H1 (cell line): ENCODE measurements around the gene KRT78. TPM values are rescaled to one million over a fixed set of nuclear protein-coding genes. Genes with fewer than 3 reads are reported as not detected.

Experiments
- BRCA1 ChIP-seq: IDR thresholded peaks from 2 replicates; pipeline ENCODE4 v1.6.1; 2012; ENCODE audit warnings: low read depth, low read length, improper control_type of control experiment
- CBX5 ChIP-seq: fragments of 300-800, 300-1000 bp; sonication (generic); IDR thresholded peaks from 2 replicates; pipeline ENCODE4 v1.7.1; 2016; ENCODE audit warnings: antibody characterized with exemption, low read length, low read depth
- CBX8 ChIP-seq: fragments of 300-800, 300-1000 bp; sonication (generic); IDR thresholded peaks from 2 replicates; pipeline ENCODE4 v1.7.1; 2016; ENCODE audit warnings: low read depth, low read length, borderline replicate concordance
- CHD1 ChIP-seq: IDR thresholded peaks from 2 replicates; pipeline ENCODE4 v1.6.1; 2012; ENCODE audit warnings: low read depth, low read length, improper control_type of control experiment
- FOSL1 ChIP-seq: IDR thresholded peaks from 2 replicates; pipeline ENCODE4 v1.6.1; 2011; ENCODE audit warnings: mild to moderate bottlenecking, low read depth, low read length, moderate library complexity; ENCODE audit not compliant: insufficient read depth
- KDM5A ChIP-seq: fragments of 200-600 bp; IDR thresholded peaks from 2 replicates; pipeline ENCODE4 v1.7.1; 2012; ENCODE audit warnings: mild to moderate bottlenecking, low read length, inconsistent platforms, mixed read lengths
- NRF1 ChIP-seq: IDR thresholded peaks from 2 replicates; pipeline ENCODE4 v1.6.1; 2011; ENCODE audit warnings: mild to moderate bottlenecking, low read depth, low read length, improper control_type of control experiment
- PHF8 ChIP-seq: fragments of 200-600 bp; sonication (generic); conservative IDR thresholded peaks from 2 replicates; pipeline ENCODE4 v1.7.1; 2012; ENCODE audit warnings: low read depth, mild to moderate bottlenecking, inconsistent platforms, low read length, moderate library complexity
- RFX5 ChIP-seq: IDR thresholded peaks from 2 replicates; pipeline ENCODE4 v1.6.1; 2011; ENCODE audit warnings: low read depth, low read length, improper control_type of control experiment, borderline replicate concordance
- SIX5 ChIP-seq: IDR thresholded peaks from 2 replicates; pipeline ENCODE4 v1.6.1; 2011; ENCODE audit warnings: mild to moderate bottlenecking, low read depth, low read length
- SRF ChIP-seq: IDR thresholded peaks from 2 replicates; pipeline ENCODE4 v1.6.1; 2011; ENCODE audit warnings: mild to moderate bottlenecking, low read depth, low read length, moderate library complexity
- polyA plus RNA-seq, 7 experiments: library from polyadenylated mRNA; depleted of rRNA in 3 of 7; stranded (reverse) in 5 of 7; unstranded in 2 of 7; fragments of >200 nt in 5 of 7; fragments of 200-250 nt in 2 of 7; gene quantifications; 1 replicate in 5 of 7; 2 replicates in 1 of 7; 4 replicates in 1 of 7; pipeline versions ENCODE4 v1.2.1 to v1.2.3, GENCODE V29; 2011 to 2013; ENCODE audit warnings: missing spikeins in 2 of 7, mixed read lengths in 2 of 7
- total RNA-seq: library from RNA; stranded (reverse); fragmentation: NEBNext Ultra II Directional; extraction: Animal tissue kit (Norgen Biotek cat#: 25700); gene quantifications from 2 replicates; pipeline ENCODE4 v1.2.1, GENCODE V29; 2021
- TF ChIP-seq, protein P1 (sequence below): fragments of 300-600 bp; sonication (generic); IDR thresholded peaks from 2 replicates; pipeline ENCODE4 v1.7.1; 2012; ENCODE audit warnings: low read length, moderate library complexity, mild to moderate bottlenecking, inconsistent platforms; ENCODE audit not compliant: insufficient replicate concordance

KRT78 gene
- total and polyA plus RNA-seq, 2 of the 8 experiments (the other 6 are each of a cell fraction or from before 2014, with no cell fraction given), result not detected

DNA sequence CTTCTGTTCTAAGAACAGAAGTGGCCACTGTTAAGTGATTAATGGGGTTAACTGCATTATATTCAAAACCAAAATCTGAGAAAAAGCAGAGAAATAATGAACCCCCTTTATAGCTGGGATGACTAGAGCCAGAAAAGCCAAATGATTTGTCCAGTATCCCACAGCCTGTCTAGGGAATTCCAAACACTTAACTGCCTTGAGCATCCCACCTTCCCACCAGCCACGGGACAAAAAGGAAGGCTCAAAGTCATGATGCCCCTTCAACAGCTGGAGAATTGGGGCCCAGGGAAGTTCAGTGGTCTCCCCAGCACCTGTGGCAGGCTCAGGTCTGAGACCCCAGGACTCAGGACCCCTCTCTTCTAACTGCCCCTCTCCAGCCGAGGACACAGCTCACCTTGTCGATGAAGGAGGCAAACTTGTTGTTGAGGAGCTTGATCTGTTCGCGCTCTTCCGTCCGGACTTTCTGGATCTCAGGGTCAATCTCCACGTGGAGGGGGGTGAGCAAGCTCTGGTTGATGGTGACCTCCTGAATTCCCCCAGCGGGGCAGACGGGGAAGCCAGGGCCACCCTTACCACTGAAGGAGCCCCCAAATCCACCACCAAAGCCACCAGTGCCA, 35.5 kb downstream of the KRT78 start (continued):
- TF ChIP-seq, protein P1, sequence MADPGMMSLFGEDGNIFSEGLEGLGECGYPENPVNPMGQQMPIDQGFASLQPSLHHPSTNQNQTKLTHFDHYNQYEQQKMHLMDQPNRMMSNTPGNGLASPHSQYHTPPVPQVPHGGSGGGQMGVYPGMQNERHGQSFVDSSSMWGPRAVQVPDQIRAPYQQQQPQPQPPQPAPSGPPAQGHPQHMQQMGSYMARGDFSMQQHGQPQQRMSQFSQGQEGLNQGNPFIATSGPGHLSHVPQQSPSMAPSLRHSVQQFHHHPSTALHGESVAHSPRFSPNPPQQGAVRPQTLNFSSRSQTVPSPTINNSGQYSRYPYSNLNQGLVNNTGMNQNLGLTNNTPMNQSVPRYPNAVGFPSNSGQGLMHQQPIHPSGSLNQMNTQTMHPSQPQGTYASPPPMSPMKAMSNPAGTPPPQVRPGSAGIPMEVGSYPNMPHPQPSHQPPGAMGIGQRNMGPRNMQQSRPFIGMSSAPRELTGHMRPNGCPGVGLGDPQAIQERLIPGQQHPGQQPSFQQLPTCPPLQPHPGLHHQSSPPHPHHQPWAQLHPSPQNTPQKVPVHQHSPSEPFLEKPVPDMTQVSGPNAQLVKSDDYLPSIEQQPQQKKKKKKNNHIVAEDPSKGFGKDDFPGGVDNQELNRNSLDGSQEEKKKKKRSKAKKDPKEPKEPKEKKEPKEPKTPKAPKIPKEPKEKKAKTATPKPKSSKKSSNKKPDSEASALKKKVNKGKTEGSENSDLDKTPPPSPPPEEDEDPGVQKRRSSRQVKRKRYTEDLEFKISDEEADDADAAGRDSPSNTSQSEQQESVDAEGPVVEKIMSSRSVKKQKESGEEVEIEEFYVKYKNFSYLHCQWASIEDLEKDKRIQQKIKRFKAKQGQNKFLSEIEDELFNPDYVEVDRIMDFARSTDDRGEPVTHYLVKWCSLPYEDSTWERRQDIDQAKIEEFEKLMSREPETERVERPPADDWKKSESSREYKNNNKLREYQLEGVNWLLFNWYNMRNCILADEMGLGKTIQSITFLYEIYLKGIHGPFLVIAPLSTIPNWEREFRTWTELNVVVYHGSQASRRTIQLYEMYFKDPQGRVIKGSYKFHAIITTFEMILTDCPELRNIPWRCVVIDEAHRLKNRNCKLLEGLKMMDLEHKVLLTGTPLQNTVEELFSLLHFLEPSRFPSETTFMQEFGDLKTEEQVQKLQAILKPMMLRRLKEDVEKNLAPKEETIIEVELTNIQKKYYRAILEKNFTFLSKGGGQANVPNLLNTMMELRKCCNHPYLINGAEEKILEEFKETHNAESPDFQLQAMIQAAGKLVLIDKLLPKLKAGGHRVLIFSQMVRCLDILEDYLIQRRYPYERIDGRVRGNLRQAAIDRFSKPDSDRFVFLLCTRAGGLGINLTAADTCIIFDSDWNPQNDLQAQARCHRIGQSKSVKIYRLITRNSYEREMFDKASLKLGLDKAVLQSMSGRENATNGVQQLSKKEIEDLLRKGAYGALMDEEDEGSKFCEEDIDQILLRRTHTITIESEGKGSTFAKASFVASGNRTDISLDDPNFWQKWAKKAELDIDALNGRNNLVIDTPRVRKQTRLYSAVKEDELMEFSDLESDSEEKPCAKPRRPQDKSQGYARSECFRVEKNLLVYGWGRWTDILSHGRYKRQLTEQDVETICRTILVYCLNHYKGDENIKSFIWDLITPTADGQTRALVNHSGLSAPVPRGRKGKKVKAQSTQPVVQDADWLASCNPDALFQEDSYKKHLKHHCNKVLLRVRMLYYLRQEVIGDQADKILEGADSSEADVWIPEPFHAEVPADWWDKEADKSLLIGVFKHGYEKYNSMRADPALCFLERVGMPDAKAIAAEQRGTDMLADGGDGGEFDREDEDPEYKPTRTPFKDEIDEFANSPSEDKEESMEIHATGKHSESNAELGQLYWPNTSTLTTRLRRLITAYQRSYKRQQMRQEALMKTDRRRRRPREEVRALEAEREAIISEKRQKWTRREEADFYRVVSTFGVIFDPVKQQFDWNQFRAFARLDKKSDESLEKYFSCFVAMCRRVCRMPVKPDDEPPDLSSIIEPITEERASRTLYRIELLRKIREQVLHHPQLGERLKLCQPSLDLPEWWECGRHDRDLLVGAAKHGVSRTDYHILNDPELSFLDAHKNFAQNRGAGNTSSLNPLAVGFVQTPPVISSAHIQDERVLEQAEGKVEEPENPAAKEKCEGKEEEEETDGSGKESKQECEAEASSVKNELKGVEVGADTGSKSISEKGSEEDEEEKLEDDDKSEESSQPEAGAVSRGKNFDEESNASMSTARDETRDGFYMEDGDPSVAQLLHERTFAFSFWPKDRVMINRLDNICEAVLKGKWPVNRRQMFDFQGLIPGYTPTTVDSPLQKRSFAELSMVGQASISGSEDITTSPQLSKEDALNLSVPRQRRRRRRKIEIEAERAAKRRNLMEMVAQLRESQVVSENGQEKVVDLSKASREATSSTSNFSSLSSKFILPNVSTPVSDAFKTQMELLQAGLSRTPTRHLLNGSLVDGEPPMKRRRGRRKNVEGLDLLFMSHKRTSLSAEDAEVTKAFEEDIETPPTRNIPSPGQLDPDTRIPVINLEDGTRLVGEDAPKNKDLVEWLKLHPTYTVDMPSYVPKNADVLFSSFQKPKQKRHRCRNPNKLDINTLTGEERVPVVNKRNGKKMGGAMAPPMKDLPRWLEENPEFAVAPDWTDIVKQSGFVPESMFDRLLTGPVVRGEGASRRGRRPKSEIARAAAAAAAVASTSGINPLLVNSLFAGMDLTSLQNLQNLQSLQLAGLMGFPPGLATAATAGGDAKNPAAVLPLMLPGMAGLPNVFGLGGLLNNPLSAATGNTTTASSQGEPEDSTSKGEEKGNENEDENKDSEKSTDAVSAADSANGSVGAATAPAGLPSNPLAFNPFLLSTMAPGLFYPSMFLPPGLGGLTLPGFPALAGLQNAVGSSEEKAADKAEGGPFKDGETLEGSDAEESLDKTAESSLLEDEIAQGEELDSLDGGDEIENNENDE, result no peak
- no peak for TF ChIP-seq SIX5
- no peak for TF ChIP-seq KDM5A
- TF ChIP-seq NRF1, result no peak
- TF ChIP-seq RFX5, result no peak
- no peak for TF ChIP-seq CBX8
- no peak for TF ChIP-seq FOSL1
- no peak for TF ChIP-seq PHF8
- TF ChIP-seq SRF, result no peak
- no peak for TF ChIP-seq CHD1
- TF ChIP-seq CBX5, result no peak
- TF ChIP-seq BRCA1, result no peak
